GM18909 (cell line): Measurements from ENCODE around the gene STATH.
"Not testable (repeated sequence)": the region's sequence is repeated elsewhere in the genome, so short reads cannot be mapped to it uniquely, and the experiment has no call there.

ENCODE experiments used
- ATAC-seq: cut with Tn5 transposase; IDR thresholded peaks from one replicate; pipeline ENCODE4 v1.9.1; 2021; ENCODE audit warnings: mild to moderate bottlenecking; ENCODE audit not compliant: unreplicated experiment, poor library complexity

The STATH gene

DNA sequence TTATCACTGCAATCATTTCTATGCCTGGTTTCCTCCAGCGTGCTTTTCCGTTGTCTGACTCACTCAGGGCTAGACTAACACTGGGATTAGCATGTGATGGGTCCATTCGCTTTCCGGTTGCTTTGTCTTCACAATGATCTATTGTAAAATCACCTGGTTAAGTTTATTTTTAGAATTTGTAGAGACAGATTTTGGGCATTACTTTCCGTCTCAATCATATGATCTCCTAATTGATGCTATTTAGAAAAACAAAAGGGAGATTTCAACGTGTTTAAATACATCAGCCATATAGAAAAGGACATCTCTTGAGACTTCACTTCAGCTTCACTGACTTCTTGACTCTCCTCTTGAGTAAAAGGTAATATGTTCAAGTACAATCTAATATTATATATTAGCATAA is 54.4 kb downstream of the STATH start, which contains the start of gene HTN1:
Gene HTN1 (plus strand): TSS at position 301 of the 400 bp plus-strand sequence. CDS start 2,639 bp downstream, outside the sequence.
- ATAC-seq = not testable (repeated sequence)
